SK-N-MC (cell line): ENCODE results near the gene ANKS3.

Experiments used
- DNase-seq: peaks from one replicate; pipeline ENCODE4 v3.0.0-alpha.2; 2011; ENCODE audit warnings: low read depth, low spot score
- H3K27ac ChIP-seq: fragments of 200-600 bp; sonication (generic); 2 replicates; pipeline ENCODE4 v1.5.1; 2016; ENCODE audit warnings: mixed run types
- H3K36me3 ChIP-seq: fragments of 200-600 bp; sonication (generic); 2 replicates; pipeline ENCODE4 v1.6.1; 2017; ENCODE audit warnings: antibody characterized with exemption, low read length, mixed read lengths; ENCODE audit not compliant: insufficient read depth
- H3K4me3 ChIP-seq: fragments of 200-600 bp; sonication (generic); 2 replicates; pipeline ENCODE4 v1.5.1; 2016
- H3K9ac ChIP-seq: fragments of 200-600 bp; sonication (generic); 2 replicates; pipeline ENCODE4 v1.8.0; 2017; ENCODE audit warnings: mixed run types, mixed read lengths; ENCODE audit not compliant: insufficient read length
- H3K9me3 ChIP-seq: fragments of 200-600 bp; sonication (generic); 2 replicates; pipeline ENCODE4 v1.6.1; 2017; ENCODE audit warnings: low read depth, mild to moderate bottlenecking, antibody characterized with exemption, low read length, moderate library complexity, mixed read lengths
- EZH2 ChIP-seq: fragments of 200-600 bp; sonication (generic); IDR thresholded peaks from one replicate; pipeline ENCODE4 v1.6.1; 2017; ENCODE audit warnings: antibody characterized with exemption
- FOXP2 ChIP-seq: optimal IDR thresholded peaks from 2 replicates; pipeline ENCODE3; 2011; ENCODE audit warnings: mild to moderate bottlenecking, moderate library complexity; ENCODE audit not compliant: insufficient read depth; ENCODE audit errors: extremely low read length, control extremely low read depth
- POLR2AphosphoS5 ChIP-seq: IDR thresholded peaks from 2 replicates; pipeline ENCODE4 v1.6.1; 2012; ENCODE audit warnings: mild to moderate bottlenecking, low read depth, low read length, borderline replicate concordance

ANKS3 gene

GRCh38 chr16:4762205-4762604 lies 28.1 kb upstream of the ANKS3 start:
- no peak overlapping the region for H3K9ac ChIP-seq
- H3K9me3 ChIP-seq = no peaks in the 10 kb centered on the region
- H3K36me3 ChIP-seq = peaks cover 46% of the 10 kb centered on the region
- TF ChIP-seq POLR2AphosphoS5 (no peak), EZH2 (no peak), FOXP2 (no peak)
- no peak for DNase-seq
- no peak overlapping the region for H3K27ac ChIP-seq
- no peak overlapping the region for H3K4me3 ChIP-seq

GRCh38 chr16:4760221-4760910 lies 26.3 kb upstream of the ANKS3 start:
- Histone ChIP-seq H3K9ac (no peak overlapping the region), H3K4me3 (no peak overlapping the region), H3K36me3 (peaks cover 55% of the 10 kb centered on the region), H3K9me3 (no peaks in the 10 kb centered on the region), H3K27ac (no peak overlapping the region)
- DNase-seq = no peak
- TF ChIP-seq FOXP2 = no peak
- no peak for TF ChIP-seq EZH2
- no peak for TF ChIP-seq POLR2AphosphoS5

GRCh38 chr16:4755687-4756086 lies 21.6 kb upstream of the ANKS3 start:
- peaks cover 55% of the 10 kb centered on the region for H3K36me3 ChIP-seq

GRCh38 chr16:4754865-4755264 lies 20.8 kb upstream of the ANKS3 start:
- TF ChIP-seq FOXP2 (no peak), POLR2AphosphoS5 (no peak), EZH2 (no peak)
- Histone ChIP-seq H3K27ac (no peak overlapping the region), H3K9ac (no peak overlapping the region), H3K9me3 (no peaks in the 10 kb centered on the region), H3K36me3 (peaks cover 48% of the 10 kb centered on the region), H3K4me3 (no peak overlapping the region)
- no peak for DNase-seq

More at GRCh38 chr16:4755687-4756086, 21.6 kb upstream of the ANKS3 start:
- H3K4me3 ChIP-seq = no peak overlapping the region
- DNase-seq = no peak
- no peaks in the 10 kb centered on the region for H3K9me3 ChIP-seq
- no peak overlapping the region for H3K9ac ChIP-seq
- no peak for TF ChIP-seq POLR2AphosphoS5
- no peak for TF ChIP-seq EZH2
- no peak for TF ChIP-seq FOXP2
- H3K27ac ChIP-seq = no peak overlapping the region

GRCh38 chr16:4753227-4753626 lies 19.2 kb upstream of the ANKS3 start:
- Histone ChIP-seq H3K4me3 (no peak overlapping the region), H3K36me3 (peaks cover 32% of the 10 kb centered on the region), H3K9me3 (no peaks in the 10 kb centered on the region), H3K27ac (no peak overlapping the region), H3K9ac (no peak overlapping the region)
- TF ChIP-seq FOXP2 = no peak
- no peak for TF ChIP-seq EZH2
- TF ChIP-seq POLR2AphosphoS5 = no peak
- no peak for DNase-seq

- H3K36me3 ChIP-seq = peaks cover 32% of the 10 kb centered on the region
These were observed 18.5 kb upstream of the ANKS3 start for GRCh38 chr16:4752351-4753100.

GRCh38 chr16:4750896-4751295 lies 16.8 kb upstream of the ANKS3 start:
- no peak for DNase-seq
- H3K27ac ChIP-seq = no peak overlapping the region
- TF ChIP-seq POLR2AphosphoS5 (no peak), EZH2 (no peak), FOXP2 (no peak)
- H3K4me3 ChIP-seq = no peak overlapping the region
- H3K36me3 ChIP-seq = peaks cover 27% of the 10 kb centered on the region
- H3K9ac ChIP-seq = no peak overlapping the region
- no peaks in the 10 kb centered on the region for H3K9me3 ChIP-seq

More at GRCh38 chr16:4752351-4753100, 18.5 kb upstream of the ANKS3 start:
- Histone ChIP-seq H3K4me3 (no peak overlapping the region), H3K27ac (no peak overlapping the region), H3K9me3 (no peaks in the 10 kb centered on the region), H3K9ac (no peak overlapping the region)
- TF ChIP-seq FOXP2 = no peak
- no peak for TF ChIP-seq POLR2AphosphoS5
- TF ChIP-seq EZH2 = no peak
- DNase-seq = no peak

- TF ChIP-seq EZH2 = no peak
- no peak for TF ChIP-seq POLR2AphosphoS5
- no peak for TF ChIP-seq FOXP2
- Histone ChIP-seq H3K9ac (no peak overlapping the region), H3K4me3 (no peak overlapping the region), H3K27ac (no peak overlapping the region), H3K9me3 (no peaks in the 10 kb centered on the region), H3K36me3 (peaks cover 18% of the 10 kb centered on the region)
- no peak for DNase-seq
These were observed 15.7 kb upstream of the ANKS3 start for GRCh38 chr16:4749700-4750257.
